Dermis blood vessel endothelial cell (primary cell): ENCODE data around the gene CYP46A1. TPM values are rescaled to one million over a fixed set of nuclear protein-coding genes. Genes with fewer than 3 reads are reported as not detected.
"Not testable (repeated sequence)": the region's sequence is repeated elsewhere in the genome, so short reads cannot be mapped to it uniquely, and the experiment has no call there.

Experiments used
- DNase-seq: peaks from one replicate; pipeline ENCODE4 v3.0.0; 2010
- total RNA-seq: library from RNA; depleted of rRNA; stranded (reverse); fragments of >200 nt; gene quantifications from 2 replicates; pipeline ENCODE4 v1.2.3, GENCODE V29; 2014

CYP46A1 gene
- under 0.01 and 0.14 TPM in 2 replicates for total RNA-seq

DNA sequence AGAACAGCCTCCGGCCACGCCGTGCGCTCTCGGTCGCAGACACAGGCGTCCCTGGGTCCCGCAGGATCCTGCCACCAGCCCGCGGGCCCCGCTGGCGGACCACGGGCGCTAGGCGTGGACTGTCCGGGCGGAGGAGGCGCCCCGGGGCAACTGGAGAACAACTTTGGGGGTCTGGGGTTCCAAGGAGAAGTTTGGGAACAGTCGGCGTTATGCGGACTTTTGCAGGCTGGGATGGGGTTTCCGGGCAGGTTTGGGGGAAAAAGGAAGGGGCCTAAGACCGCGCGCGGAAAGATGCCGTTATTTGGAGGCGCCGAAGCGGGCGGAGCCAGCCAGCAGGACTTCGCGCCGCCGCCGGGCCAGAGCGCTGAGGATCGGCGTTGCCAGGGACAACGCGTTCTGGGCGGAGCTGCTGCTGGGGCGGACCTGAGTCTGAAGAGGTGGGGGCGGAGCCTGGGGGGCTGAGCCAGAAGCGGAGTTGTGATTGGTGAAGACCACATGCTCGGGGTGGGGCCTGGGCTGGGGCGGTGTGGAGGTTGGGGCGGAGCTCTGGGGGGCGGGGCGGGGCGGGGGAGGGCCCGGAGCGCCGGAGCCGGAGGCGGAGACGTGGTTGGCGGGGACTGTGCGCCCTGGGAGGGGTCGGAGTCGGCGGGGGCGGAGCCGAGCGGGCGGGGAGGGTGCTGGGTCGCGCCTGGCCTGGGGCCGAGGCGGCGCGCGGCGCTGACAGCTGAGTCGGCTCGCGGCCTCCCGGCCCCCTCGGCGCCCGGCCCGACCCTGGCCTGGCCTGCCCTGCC lies at the start of gene CYP46A1:
Gene CYP46A1 (plus strand): TSS at position 680 of the 791 bp plus-strand sequence. CDS start 120 bp downstream, outside the sequence.
- peak; percentile 100 for DNase-seq

DNA sequence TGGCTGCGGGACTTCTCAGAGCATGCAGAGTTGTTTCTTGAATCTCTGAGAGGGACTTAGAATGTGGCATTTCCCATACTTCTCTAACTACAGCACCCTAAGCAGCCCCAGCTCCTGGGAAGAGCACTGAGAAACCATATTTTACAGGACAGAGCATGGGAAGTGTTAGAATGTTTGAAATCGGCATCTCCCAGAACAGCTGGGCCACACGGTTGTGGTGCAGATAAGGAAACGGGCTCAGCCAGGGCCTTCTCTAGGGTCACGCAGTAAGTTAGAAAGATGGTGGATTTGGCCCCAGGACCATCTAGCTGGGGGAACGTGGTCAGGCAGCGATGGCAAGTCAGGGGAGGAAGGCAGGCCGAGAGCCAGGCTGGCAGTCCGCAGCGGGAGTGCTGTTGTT lies 49.7 kb upstream of the CYP46A1 start:
- DNase-seq: no peak

DNA sequence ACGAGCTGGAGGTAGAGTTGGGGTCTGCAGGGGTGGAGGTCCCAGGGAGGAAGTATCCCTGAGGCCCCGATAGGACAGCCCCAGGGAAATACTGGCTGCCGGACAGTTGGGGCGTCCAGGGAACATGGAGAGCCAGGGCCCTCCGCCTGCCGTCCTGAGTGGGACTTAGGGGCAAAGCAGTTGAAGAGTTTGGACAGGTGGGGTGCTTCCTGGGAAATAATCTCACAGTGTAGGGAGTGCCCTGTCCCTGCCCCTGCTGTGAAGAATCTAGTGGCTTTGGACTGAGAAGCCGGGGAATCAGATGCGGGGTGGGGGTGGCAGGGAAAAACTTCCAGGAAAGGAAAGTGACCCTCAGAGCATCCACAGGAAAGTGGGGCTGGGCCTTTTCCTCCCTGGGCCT lies 49.0 kb upstream of the CYP46A1 start:
- no peak for DNase-seq

DNA sequence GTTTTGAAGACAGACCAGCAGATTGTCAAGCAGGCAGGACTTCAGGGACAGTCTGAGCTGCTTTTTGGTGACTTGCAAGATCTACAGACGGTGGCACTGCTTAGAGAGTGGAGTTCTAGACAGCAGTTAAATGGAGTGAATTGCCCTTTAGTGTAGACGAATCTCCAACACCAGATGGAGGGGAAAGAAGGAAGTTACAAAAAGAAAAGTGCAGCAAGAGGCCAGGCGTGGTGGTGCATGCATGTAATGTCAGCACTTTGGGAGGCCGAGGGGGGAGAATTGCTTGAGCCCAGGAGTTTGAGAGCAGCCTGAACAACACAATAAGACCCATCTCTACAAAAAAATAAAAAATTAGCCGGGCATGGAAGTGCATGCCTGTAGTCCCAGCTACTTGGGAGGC lies 47.6 kb upstream of the CYP46A1 start:
- DNase-seq: no peak

DNA sequence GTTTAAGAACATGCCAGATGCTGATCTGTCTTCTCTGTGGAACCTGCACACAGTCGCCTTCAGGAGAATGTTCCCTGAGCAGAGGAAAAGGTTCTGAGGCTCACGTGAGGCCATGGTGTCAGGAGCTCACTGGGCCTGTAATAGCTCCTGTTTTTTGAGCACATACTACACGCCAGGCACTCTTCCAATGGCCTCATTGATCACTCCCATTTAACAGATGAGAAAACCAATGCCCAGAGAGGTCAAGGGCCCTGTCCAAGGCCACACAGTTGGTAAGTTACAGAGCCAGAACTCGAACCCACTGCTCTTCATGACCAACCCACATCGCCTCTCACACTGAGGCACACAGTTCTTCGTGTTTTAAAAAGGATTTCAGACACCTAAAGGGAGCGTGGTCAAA lies 46.5 kb upstream of the CYP46A1 start:
- DNase-seq: no peak

DNA sequence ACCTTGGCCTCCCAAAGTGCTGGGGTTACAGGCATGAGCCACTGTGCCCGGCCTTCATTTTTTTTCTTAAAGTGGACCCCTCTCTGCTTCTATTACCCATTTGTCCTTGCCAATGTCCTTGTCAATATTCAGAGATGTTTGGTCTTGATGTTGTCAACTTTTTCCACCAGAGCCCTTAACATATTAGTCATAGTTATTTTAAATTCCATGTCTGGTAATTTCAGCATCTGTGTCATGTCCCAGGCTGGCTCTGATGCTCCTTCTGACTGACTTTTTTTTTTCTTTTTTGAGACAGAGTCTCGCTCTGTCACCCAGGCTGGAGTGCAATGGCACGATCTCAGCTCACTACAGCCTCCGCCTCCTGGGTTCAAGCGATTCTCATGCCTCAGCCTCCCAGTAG lies 41.3 kb upstream of the CYP46A1 start:
- not testable (repeated sequence) for DNase-seq

DNA sequence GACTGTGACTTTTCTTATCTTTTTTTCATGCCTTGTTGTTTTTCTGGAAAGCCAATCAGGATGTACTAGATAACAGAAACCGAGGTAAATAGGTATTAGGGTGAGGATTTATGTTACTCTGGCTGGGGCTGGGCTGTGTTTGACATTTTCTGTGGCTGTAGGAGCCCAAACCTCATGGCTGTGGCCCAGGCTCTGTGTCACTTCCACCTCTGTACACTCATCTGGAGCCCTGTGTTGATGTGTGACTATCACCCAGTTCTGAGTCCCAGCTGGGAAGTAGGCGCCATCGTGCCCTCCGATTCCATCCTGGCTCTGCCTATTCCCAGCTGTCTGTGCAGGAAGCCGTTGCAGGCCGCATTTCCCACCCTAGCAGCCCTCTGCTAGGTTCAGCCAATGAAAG lies 40.8 kb upstream of the CYP46A1 start:
- DNase-seq: no peak

DNA sequence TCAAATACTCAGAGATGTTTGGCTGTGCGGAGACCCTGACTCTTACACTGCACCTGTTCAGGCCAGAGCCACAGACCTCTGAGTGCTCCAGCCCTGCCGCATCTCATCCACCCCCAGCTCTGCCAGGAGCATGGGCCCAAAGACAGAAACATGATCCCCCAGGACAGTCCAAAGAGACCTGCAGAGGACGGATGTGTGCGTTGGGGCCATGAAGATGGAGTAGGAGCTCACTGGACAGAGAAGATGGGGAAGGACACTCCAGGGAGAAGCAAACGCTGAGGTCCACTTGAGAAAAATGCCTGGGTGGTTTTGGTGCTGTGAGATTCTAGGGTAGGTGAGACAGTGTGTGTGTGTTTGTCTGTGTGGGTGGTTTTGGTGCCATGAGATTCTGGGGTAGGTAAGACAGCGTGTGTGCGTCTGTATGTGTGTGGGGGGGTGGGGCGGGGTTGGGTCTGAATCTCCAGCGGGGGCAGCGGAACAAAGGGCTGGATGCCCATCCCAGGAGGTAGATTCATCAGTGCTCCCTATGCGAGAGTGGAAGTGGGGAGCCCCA lies 40.0 kb upstream of the CYP46A1 start:
- DNase-seq: no peak

DNA sequence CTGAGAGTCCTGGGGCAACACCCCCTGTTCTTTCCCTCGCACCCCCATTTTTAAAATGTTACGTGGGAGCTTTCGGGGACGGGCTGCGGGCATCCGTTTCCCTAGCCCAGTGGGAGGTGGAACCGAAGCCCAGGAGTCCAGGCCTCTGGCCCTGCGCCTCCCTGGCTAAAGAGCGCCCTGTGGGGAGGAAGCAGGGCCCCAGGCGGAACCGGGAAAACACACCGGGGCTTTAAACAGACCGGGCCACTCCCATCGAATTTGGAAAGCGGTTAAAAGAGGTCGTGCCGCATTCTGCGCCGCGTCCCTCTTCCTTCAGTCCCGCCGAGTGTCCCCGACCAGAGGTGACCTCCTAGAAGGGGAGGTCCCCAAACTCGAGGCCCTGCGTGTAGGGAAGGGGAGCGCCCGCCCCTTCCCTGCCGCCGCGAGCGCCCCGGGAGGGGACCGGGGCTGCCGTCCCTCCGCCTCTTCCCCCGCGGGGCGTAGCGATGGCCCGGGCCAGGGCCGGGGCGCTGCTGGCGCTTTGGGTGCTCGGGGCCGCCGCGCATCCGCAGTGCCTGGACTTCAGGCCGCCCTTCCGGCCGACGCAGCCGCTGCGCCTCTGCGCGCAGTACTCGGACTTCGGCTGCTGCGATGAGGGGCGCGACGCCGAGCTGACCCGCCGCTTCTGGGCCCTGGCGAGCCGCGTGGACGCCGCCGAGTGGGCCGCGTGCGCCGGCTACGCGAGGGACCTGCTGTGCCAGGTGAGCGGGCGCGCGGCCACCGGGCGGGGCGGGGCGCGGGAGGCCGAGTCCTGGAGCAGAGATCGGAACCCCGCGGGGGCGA lies 39.2 kb upstream of the CYP46A1 start, which contains the start of gene HHIPL1:
Gene HHIPL1 (plus strand): TSS at position 407 of the 822 bp plus-strand sequence. CDS start 79 bp downstream, at position 486.
- DNase-seq: peak; percentile 47

DNA sequence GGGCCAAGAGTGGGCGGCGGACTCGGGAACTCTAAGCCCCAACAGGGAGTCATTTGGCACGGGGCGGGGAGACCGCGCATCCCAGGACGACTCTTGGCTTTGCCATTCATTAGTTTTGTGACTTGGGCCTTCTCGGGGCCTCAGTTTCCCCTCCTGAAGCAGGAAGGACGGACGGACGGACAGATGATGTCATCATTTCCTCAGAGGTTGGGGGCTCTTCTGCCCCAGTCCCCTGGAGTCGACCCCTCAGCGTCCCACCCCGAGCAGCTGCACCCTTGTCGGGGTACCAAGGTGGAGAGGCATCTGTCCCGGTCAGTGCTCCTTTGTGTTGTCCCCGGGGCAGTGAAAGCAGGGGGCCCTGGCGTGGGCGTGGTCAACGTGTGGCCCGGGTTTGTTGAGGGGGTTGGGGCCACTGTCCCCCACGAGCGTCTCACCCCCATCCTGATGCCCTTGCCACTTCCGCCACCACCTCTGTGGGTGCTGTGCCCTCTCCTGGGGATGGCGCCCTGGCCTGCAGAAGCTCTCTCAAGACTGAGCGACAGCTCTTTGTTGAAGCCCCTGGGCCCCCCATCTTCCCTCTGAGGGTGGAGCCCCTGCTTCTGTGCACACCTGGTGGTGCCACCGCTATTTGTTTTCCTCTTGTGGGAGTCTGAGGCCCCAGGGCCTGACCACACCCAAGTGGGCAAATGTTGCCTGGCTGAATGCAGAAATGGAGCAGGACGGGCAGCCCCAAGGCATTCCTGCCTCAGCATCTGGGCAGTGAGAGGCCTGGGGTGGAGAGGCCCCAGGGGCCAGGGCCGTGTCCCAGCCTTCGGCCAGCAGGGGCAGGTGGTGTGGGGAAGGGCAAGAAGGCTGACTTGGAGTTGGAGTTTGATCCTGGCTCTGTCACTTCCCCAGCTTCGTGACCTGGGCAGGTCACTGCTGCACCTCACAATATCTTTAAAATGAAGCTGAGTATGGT lies 38.3 kb upstream of the CYP46A1 start:
- DNase-seq: no peak

DNA sequence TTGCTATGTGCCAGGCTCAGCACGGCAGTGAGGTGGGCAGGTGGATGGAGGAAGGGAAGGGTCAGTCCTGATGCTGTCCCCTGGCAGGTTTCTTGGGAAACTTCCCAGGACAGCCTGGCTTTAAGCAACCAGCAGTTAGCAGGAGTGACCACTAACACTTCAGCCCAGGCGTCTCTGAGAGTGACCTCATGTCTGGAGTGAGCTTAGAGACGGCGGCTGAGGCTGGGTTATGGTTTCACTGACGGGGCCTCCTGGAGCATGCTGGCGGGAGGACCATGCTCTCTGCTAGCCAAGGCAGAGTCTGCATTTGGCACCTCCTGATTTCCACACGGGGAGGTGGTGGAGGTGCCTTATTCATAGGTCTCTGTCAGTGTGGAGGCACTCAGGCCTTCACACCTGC lies 36.7 kb upstream of the CYP46A1 start:
- DNase-seq: no peak

DNA sequence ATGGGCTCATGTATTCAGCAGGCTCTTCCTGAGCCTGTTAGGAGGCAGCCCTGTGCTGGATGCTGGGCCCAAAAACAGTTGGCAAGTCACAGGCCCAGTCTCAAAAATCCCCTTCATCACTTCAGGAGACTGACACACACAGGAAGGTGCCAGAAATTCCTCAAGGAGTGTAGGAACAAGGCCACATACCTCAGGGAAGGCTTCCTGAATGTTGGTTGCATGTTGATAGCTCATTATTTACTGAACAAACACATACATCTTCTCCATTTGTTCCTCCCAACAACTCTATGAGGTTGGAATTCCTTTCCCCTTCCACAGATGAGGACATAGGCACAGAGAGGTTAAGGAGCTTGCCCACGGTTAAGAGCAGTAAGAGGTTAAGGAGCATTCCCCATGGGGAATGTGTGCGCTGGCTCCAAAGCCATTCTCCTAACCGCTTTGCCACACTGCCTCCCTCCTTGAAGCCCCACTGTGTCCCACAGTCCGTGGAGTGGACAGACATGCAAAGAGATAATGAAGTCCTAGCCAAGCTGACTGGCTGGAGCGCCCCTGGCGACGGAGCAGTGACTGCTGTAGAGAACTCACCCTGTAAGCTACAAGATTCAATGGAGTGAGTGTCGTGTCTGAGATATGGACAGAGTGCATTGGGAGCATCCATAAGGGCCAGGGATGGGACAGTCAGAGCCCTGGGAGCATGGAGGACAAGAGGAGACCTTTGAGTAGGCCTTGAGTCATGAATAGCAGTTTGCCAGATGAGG lies 35.9 kb upstream of the CYP46A1 start:
- DNase-seq: peak; percentile 10

DNA sequence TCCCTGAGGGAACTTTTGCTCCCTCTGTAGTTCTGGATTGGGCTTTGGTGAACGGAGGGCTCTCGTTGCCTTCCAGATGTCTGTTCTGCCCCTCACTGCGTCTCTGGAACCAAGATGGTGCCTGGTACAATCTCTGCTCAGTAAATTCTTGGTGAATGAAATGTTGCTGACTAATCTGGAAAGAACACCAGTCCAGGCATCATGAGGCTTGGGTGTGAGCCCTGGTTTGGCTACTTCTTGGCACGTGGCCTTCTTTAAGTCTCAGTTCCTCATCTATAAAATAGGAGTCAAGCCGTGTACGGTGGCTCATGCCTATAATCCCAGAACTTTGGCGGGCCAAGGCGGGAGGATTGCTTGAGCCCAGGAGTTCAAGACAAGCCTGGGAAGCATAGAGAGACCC lies 34.9 kb upstream of the CYP46A1 start:
- no peak for DNase-seq

DNA sequence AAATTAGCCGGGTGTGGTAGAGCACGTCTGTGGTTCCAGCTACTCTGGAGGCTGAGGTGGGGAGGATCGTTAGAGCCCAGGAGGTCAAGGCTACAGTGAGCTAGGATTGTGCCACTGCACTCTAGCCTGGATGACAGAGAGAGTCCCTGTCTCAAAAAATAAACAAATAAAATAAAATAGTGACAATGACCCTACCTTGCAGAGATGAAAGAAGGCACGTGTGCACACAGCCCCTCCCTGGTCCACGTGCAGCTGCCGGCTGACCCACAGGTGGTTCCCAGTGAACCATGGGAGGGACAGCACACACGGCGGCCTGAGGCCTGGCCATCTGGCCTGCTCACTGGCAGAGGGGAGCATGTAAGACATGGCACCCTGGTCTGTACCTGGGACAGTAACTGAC lies 34.5 kb upstream of the CYP46A1 start:
- DNase-seq: no peak

DNA sequence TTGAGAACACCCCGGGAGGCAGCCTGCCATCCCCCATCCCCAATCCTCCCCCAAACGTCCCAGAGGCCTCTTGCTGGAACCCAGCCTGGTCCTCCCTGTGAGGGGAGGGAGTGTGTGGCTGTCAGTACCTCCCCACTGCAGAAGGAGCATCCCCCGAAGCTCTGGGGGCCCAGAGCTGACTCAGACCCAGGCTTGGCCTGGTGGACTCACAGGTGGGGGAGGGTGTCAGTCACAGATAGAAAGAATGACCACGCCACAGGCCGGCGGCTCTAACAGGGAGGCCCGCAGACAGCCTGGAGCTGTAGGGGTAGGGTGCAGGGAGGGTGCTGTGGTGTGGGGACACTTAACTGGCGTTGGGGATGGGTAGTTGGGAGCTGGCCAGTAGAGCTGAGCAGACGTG lies 33.9 kb upstream of the CYP46A1 start:
- no peak for DNase-seq

DNA sequence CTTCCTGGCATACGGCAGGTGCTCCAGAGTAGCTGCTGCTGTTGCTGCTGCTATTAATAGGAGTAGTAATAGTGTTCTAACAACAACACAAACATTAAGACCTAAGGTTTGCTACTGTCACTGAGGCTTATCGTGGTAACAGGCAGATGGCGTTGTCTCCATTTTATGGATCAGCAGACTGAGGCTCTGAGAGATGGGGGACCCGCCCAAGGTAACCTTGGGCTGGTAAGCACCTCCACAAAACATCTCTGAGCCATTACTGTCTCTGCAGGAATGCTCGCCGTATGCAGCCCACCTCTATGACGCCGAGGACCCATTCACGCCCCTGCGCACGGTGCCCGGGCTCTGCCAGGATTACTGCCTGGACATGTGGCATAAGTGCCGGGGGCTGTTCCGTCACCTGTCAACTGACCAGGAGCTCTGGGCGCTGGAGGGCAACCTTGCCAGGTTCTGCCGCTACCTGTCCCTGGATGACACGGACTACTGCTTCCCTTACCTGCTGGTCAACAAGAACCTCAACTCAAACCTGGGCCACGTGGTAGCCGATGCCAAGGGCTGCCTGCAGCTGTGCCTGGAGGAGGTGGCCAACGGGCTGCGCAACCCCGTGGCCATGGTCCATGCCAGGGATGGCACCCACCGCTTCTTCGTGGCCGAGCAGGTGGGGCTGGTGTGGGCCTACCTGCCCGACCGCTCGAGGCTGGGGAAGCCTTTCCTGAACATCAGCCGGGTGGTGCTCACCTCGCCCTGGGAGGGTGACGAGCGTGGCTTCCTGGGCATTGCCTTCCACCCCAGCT lies 31.9 kb upstream of the CYP46A1 start:
- no peak for DNase-seq

DNA sequence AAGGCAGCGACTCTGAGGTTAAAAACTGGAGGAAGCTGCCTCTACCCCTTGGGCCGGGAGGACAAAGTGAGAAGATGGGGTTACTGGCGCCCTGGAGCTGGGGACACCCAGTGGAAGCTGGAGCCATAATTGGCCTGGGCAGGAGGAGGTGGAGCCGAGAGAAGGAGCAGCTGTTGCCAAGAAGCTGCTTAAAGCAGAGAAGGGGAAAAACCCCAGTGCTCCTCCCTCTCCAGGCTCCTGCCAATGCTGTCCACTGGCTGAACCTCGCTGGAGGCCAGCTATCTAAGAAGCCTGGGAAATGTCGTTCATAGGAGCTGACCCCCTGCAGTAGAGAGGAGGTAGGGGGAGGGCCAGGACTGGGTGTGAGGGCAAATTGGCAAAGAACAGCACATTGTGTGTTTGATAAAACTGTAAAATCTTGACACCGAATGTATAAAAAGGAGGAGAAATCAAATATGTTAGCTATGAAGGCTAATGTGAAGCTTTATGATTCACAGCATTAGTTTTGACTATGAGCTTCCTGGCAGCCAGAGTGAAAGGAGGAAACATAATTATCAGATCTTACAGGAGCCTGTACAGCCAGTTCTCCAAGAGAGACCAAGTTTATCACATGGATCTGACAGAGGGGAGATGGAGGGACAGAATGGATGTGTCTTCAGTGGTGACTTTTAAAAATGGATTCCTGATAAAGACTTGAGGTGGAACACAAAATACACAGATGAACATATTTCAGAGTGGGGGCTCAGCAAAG lies 29.7 kb upstream of the CYP46A1 start:
- no peak for DNase-seq

DNA sequence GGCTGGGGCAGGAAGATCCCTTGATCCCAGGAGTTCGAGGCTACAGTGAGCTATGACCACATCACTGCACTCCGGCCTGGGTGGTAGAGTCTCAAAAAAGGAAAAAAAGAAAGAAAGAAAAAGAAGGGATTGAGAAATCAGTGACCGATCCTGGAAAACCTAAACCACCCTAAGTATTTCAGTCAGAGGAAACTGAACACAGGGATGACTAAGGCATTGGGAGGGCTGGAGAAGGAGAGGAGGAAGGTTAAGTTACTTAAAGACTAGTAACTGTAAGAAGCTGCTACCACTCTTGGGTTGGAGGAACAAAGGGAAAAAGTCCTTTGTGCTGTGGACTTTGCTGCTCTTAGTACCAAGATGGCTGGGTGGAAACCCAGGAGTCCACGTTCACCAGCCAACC lies 28.6 kb upstream of the CYP46A1 start:
- no peak for DNase-seq

DNA sequence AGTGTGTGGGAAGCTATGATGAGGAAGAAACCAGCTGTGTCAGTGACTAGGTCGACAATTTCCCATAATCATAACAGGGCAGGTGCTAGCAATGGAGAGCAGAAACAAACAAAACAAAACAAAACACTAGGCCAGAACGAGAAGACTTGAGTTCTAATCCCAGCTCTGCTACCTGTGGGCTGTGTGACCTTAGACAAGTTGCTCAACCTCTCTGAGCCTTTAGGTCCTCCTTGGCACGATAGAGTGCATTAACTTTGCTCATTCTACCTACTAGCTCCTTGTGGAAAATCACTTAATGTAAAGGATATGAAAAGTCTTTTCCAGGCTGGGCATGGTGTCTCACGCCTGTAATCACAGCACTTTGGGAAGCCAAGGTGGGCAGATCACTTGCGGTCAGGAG lies 27.9 kb upstream of the CYP46A1 start:
- DNase-seq: no peak

DNA sequence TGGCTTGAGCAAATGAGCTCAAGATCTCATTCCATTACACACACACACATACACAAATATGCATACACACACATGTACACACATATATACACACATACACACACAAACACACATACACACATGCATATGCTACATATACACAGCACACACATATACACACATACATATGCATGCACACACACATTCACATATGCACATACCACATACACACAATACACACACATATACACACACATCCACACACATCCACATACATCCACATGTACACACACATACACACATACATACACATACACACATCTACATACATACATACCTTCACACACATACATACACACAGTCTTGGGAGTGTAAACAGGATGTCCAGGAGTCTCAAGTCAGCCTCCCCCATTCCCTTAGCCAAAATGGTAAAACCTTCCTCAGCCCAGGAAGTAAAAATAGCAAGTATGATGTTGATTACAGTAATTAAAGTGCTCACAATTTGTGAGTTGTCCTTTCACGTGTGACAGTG lies 26.4 kb upstream of the CYP46A1 start:
- no peak for DNase-seq
